GM18511 (cell line): ENCODE measurements around the gene SPDYE16.
A peak's percentile ranks its signal among the peaks of the same experiment; 100 is the strongest.
"Not testable (repeated sequence)": the region's sequence is repeated elsewhere in the genome, so short reads cannot be mapped to it uniquely, and the experiment has no call there.

ENCODE experiments used
- ATAC-seq: cut with Tn5 transposase; IDR thresholded peaks from one replicate; pipeline ENCODE4 v1.9.1; 2021; ENCODE audit warnings: mild to moderate bottlenecking, moderate library complexity; ENCODE audit not compliant: unreplicated experiment

Gene SPDYE16

GRCh38 chr7:76543197-76543596, at the start of gene SPDYE16:
Gene SPDYE16 (minus strand): TSS chr7:76543297. CDS start chr7:76541459, 1,838 bp downstream.
- ATAC-seq = not testable (repeated sequence)

- ATAC-seq = not testable (repeated sequence)
Observed at GRCh38 chr7:76592694-76593093, 49.6 kb upstream of the SPDYE16 start.

- ATAC-seq = peak; percentile 85
Observed at GRCh38 chr7:76591602-76592304, 48.7 kb upstream of the SPDYE16 start.

GRCh38 chr7:76591033-76591432, 47.9 kb upstream of the SPDYE16 start:
- not testable (repeated sequence) for ATAC-seq

GRCh38 chr7:76588586-76588985, 45.5 kb upstream of the SPDYE16 start:
- not testable (repeated sequence) for ATAC-seq

- ATAC-seq = not testable (repeated sequence)
Observed at GRCh38 chr7:76586585-76587315, 43.7 kb upstream of the SPDYE16 start.

GRCh38 chr7:76583636-76584281, 40.7 kb upstream of the SPDYE16 start:
- ATAC-seq = not testable (repeated sequence)

- not testable (repeated sequence) for ATAC-seq
Observed at GRCh38 chr7:76582848-76583631, 39.9 kb upstream of the SPDYE16 start.

GRCh38 chr7:76575919-76576655, 33.0 kb upstream of the SPDYE16 start:
- ATAC-seq = not testable (repeated sequence)

- not testable (repeated sequence) for ATAC-seq
Observed at GRCh38 chr7:76575431-76575830, 32.3 kb upstream of the SPDYE16 start.

- not testable (repeated sequence) for ATAC-seq
Observed at GRCh38 chr7:76572296-76572695, 29.2 kb upstream of the SPDYE16 start.

GRCh38 chr7:76570324-76570775, 27.3 kb upstream of the SPDYE16 start:
- not testable (repeated sequence) for ATAC-seq

- not testable (repeated sequence) for ATAC-seq
Observed at GRCh38 chr7:76568742-76569141, 25.6 kb upstream of the SPDYE16 start.

- ATAC-seq = not testable (repeated sequence)
Observed at GRCh38 chr7:76567753-76568152, 24.7 kb upstream of the SPDYE16 start.

- not testable (repeated sequence) for ATAC-seq
Observed at GRCh38 chr7:76567311-76567710, 24.2 kb upstream of the SPDYE16 start.

- not testable (repeated sequence) for ATAC-seq
Observed at GRCh38 chr7:76565001-76565400, 21.9 kb upstream of the SPDYE16 start.

- not testable (repeated sequence) for ATAC-seq
Observed at GRCh38 chr7:76561342-76561741, 18.2 kb upstream of the SPDYE16 start.

GRCh38 chr7:76560157-76560556, 17.1 kb upstream of the SPDYE16 start:
- ATAC-seq = not testable (repeated sequence)

GRCh38 chr7:76559685-76560084, 16.6 kb upstream of the SPDYE16 start:
- not testable (repeated sequence) for ATAC-seq

- not testable (repeated sequence) for ATAC-seq
Observed at GRCh38 chr7:76551992-76552391, 8.9 kb upstream of the SPDYE16 start.
